LoVo (cell line): ENCODE measurements around the gene DDB1.

Source experiments
- DNase-seq: peaks from one replicate; pipeline ENCODE4 v3.0.0-alpha.2; 2016; ENCODE audit warnings: low spot score

Gene DDB1

DNA sequence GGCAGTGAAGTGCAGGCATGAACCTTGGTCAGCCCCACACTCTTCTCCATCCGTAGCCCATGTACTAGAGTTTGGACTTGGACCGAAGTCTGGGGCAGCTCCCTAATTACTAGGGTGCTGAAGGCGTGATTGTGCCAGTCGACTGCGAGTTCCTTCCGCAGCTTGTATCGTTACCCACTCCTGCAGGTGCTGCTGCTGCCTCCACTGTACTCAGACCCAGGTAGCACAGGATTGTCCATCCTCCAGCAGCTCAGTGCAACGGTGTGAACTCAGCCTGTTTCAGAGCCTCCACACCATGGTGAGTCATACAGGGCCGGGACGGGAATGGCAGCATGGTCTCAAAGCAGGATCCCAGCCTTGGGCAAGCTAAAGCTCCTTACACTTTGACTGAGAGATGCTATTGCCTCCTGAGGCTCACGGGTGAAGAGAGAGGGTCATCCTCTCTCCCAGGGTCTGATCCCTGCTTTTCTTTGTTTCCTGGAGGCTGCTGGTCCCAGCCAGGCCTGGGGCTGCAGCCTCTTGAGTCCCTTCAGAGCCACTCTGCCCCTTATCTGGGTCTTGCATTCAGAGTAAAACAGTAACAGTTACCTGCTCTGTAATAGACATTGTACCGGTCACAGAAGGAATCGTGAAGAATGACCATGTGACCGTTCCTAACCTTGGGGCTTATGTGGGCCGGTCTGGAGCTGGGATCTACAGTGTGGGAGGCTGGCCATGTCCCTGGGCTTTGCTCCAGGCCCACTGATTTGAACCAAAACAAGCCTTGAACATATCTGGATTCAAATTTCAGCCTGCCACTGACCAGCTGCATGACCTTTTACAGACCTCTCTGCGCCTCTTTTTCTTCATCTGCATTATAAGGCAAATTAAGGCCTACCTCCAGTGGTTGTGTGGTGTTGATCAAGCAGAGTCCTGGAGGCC, 1.8 kb upstream of the DDB1 start:
- DNase-seq, result no peak

- DNase-seq, result no peak
These were observed 887 bp upstream of the DDB1 start for GRCh38 chr11:61333550-61334433.

DNA sequence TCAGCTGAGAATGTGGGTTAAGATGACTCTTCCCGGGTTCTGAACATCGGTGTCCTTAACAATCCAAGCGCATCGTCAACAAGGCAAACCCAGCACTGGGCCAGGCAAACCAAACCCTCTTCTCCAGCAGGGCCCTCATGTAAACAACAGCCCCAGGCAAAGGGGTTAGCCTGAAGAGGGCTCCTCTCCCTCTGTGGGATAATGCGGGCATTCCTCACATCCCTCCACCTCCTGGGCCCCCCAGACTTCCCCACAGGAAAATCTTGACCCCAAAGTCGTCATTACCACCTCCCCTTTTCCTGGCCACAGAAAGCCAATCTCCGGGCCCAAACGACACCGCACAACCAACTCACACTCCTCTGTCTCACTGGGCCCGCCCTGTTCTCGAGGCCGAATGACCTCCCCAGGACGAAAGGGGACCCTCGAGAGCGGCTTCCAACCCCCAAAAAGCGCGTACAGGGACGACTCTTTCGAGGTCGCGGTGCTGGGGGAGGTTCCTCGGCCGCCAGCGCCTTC, 566 bp downstream of the DDB1 start:
- no peak for DNase-seq

DNA sequence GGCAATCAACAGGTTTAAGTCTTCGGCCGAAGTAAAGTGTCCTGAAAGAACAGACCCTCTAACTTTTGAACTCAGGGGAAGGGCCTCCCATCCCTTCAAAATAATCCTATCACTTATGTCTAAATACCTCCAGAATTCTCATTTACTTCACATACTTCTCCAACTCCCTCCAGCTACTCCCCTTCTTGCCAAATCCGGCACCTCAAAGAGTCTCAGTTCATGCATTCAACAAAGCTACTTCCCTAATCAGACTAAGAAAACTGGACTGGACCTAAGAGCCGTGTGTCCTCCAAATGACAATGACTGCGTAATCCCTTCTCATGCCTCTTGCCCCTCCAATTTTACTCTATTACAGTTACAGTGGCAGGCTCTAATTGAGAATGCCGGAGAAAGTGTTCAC, 1.3 kb downstream of the DDB1 start:
- DNase-seq, result no peak

GRCh38 chr11:61329871-61330270, 3.0 kb downstream of the DDB1 start:
- no peak for DNase-seq

GRCh38 chr11:61328351-61328750, 4.6 kb downstream of the DDB1 start:
- no peak for DNase-seq

- DNase-seq, result no peak
These were observed 5.2 kb downstream of the DDB1 start for GRCh38 chr11:61327669-61328071.

GRCh38 chr11:61325649-61326414, 7.1 kb downstream of the DDB1 start:
- no peak for DNase-seq

GRCh38 chr11:61315260-61315659, 17.6 kb downstream of the DDB1 start:
- DNase-seq, result no peak

- no peak for DNase-seq
These were observed 22.2 kb downstream of the DDB1 start for GRCh38 chr11:61310749-61311148.

- no peak for DNase-seq
These were observed 23.2 kb downstream of the DDB1 start for GRCh38 chr11:61309739-61310138.

GRCh38 chr11:61309141-61309540, 23.8 kb downstream of the DDB1 start:
- DNase-seq, result no peak

- no peak for DNase-seq
These were observed 25.6 kb downstream of the DDB1 start for GRCh38 chr11:61307354-61307753.

DNA sequence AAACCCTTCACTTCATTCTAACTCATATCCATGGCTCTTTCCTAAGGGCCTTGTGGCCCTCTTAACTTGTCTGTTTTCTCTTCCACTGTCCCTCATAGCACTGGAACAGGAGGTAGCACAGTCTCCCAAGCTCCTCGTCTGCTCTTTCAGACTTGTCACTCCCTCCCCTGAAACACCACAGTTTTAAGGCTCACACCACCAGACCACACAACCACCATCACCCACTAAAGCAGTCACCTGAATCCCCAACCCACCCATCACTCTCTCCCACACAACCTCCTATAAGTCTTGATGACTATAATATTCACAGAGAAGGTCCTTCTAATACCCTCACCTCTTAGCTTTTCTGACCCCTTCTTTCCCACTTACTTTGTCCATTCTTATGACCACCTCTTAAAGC, 26.7 kb downstream of the DDB1 start:
- DNase-seq, result no peak

DNA sequence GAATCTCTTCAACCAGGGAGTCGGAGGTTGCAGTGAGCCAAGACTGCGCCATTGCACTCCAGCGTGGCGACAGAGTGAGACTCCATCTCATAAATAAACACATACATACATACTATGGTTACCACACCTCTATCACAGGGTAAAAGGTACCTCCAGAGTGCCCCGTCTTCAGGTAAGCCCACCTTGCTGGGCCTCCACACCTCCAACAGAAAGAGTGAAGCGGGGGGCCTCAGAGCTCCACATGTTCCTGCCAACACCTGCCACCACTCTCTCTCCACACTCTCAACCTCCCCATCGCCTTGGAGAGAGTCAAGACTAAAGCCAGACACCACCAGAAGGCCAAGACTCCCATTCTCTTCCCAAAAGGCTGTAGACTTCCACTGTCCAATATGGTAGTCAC, 27.5 kb downstream of the DDB1 start:
- no peak for DNase-seq

- DNase-seq, result no peak
These were observed 29.2 kb downstream of the DDB1 start for GRCh38 chr11:61303725-61304124.

- no peak for DNase-seq
These were observed 30.4 kb downstream of the DDB1 start for GRCh38 chr11:61302550-61302949.

GRCh38 chr11:61298663-61299244, 34.2 kb downstream of the DDB1 start:
- no peak for DNase-seq

- peak; percentile 54 for DNase-seq
These were observed 35.2 kb downstream of the DDB1 start for GRCh38 chr11:61297746-61298145.

DNA sequence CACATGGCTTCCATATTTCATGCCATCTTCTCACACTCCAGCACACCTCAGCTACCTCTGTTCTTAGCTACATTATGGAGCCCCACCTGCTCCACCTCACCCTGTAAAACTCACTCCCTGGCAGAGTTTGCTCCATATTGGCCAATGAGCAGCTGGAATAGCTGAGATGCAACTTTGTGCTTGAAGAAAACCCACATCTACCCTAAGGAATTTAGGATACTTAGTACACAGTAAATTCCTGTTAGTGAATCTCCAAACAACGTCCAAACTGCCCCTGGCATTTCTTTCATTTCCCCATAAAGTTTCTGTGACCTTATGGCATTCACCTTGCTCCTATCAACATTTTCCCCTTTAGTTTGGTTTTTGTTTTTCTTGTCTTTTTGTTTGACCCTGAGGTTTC, 35.6 kb downstream of the DDB1 start:
- DNase-seq, result no peak

GRCh38 chr11:61295596-61295926, 37.3 kb downstream of the DDB1 start:
- DNase-seq, result no peak
